ENCODE measurements around the gene GARS1.

GRCh38 chr7:30594048-30594539 lies 584 bp upstream of the GARS1 start:
- TF ChIP-seq CTCF (IDR thresholded peaks at IDR 0.05; ENCODE audit: insufficient read depth, low read length) = no peak
- peak; percentile 7; the same call in 1 of the 2 replicates for TF ChIP-seq POLR2AphosphoS5 (IDR thresholded peaks at IDR 0.05; ENCODE audit: low read depth)
- no peak for TF ChIP-seq GABPA (IDR thresholded peaks at IDR 0.05; ENCODE audit: low read depth)

Data from HL-60 (cell line).